Endothelial cell of umbilical vein (primary cell): ENCODE results near the gene SLC35F3. TPM values are rescaled to one million over a fixed set of nuclear protein-coding genes. Genes with fewer than 3 reads are reported as not detected.

Experiments used
- BruUV-seq: library from RNA; stranded (reverse); fragments of 400-500 nt; replicated peaks from 2 replicates; lab custom pipeline; 2021; lab: Mats Ljungman, UMichigan
- CTCF ChIA-PET: fragments of 300-600, 350-600 bp; sonication (Branson Sonifier 250); formaldehyde crosslinking; loops from one replicate; lab custom pipeline; 2021; ENCODE audit warnings: antibody characterized with exemption, inconsistent platforms; lab: Charles Lee
- POLR2A ChIA-PET: fragments of 300-600, 350-600 bp; sonication (Branson Sonifier 250); formaldehyde crosslinking; loops from one replicate; lab custom pipeline; 2021; ENCODE audit warnings: antibody characterized with exemption, inconsistent platforms; lab: Charles Lee
- DNase-seq: peaks from one replicate; pipeline ENCODE4 v3.0.0-alpha.2; 2011; ENCODE audit warnings: low read depth, low spot score
- FAIRE-seq: peaks from 2 replicates; lab custom pipeline; 2011; peaks lifted over from hg19 to GRCh38; lab: Jason Lieb, UNC
- H2AFZ ChIP-seq: 2 replicates; pipeline ENCODE4 v1.6.0; 2012; ENCODE audit warnings: low read depth, low read length, control low read depth, inconsistent platforms
- H3K27ac ChIP-seq: 2 replicates; pipeline ENCODE4 v1.5.1; 2011; ENCODE audit warnings: low read depth, mild to moderate bottlenecking, control low read depth, low read length, moderate library complexity; ENCODE audit not compliant: insufficient read depth
- H3K27me3 ChIP-seq, 2 experiments: 2 replicates each; pipeline versions ENCODE4 v1.6.0 to v1.6.1; 2011; ENCODE audit warnings: low read length in 2 of 2, mixed read lengths in 1 of 2; ENCODE audit not compliant: control insufficient read depth in 2 of 2, insufficient read depth in 2 of 2
- H3K36me3 ChIP-seq, 2 experiments: 2 replicates in 1 of 2; 3 replicates in 1 of 2; pipeline ENCODE4 v1.5.1; 2011; ENCODE audit warnings: low read length in 2 of 2, mild to moderate bottlenecking in 1 of 2, moderate library complexity in 1 of 2; ENCODE audit not compliant: control insufficient read depth in 2 of 2, insufficient read depth in 2 of 2; ENCODE audit errors: extremely low read depth in 1 of 2
- H3K4me1 ChIP-seq: 3 replicates; pipeline ENCODE4 v1.5.1; 2011; ENCODE audit warnings: mild to moderate bottlenecking, low read length; ENCODE audit not compliant: control insufficient read depth, insufficient read depth; ENCODE audit errors: extremely low read depth
- H3K4me2 ChIP-seq: 2 replicates; pipeline ENCODE4 v1.6.1; 2011; ENCODE audit warnings: low read length, control low read depth, mixed read lengths; ENCODE audit not compliant: insufficient read depth
- H3K4me3 ChIP-seq, 3 experiments: fragments of 200-600 bp in 1 of 3; sonication (generic), shearing (Covaris generic) in 1 of 3; replicated peaks in 1 of 3; 2 replicates each; pipeline ENCODE4 v1.5.1; 2011 to 2016; ENCODE audit warnings: control low read depth in 3 of 3, low read length in 3 of 3, mild to moderate bottlenecking in 2 of 3, inconsistent platforms in 1 of 3, low read depth in 1 of 3, moderate library complexity in 1 of 3; ENCODE audit not compliant: insufficient read depth in 1 of 3
- H3K79me2 ChIP-seq: 2 replicates; pipeline ENCODE4 v1.6.0; 2012; ENCODE audit warnings: low read length, inconsistent platforms; ENCODE audit not compliant: control insufficient read depth, insufficient read depth
- H3K9ac ChIP-seq: replicated peaks from 2 replicates; pipeline ENCODE3; 2011; ENCODE audit warnings: low read length, control low read depth; ENCODE audit not compliant: insufficient read depth; ENCODE audit errors: extremely low read depth
- H3K9me1 ChIP-seq: replicated peaks from 3 replicates; pipeline ENCODE4 v1.6.0; 2011; ENCODE audit warnings: mild to moderate bottlenecking, low read length; ENCODE audit not compliant: control insufficient read depth, insufficient read depth; ENCODE audit errors: extremely low read depth
- H3K9me3 ChIP-seq: replicated peaks from 2 replicates; pipeline ENCODE4 v1.5.1; 2012; ENCODE audit warnings: low read length, inconsistent platforms; ENCODE audit not compliant: control insufficient read depth, insufficient read depth
- H4K20me1 ChIP-seq: replicated peaks from 2 replicates; pipeline ENCODE3; 2011; ENCODE audit warnings: mild to moderate bottlenecking, low read length; ENCODE audit not compliant: control insufficient read depth, insufficient read depth; ENCODE audit errors: extremely low read depth
- EZH2 ChIP-seq: IDR thresholded peaks from 2 replicates; pipeline ENCODE4 v1.6.1; 2012; ENCODE audit warnings: borderline replicate concordance, low read depth, mild to moderate bottlenecking, moderate library complexity, low read length, inconsistent platforms; ENCODE audit not compliant: severe bottlenecking
- FOS ChIP-seq: IDR thresholded peaks from 2 replicates; pipeline ENCODE4 v1.6.1; 2011; ENCODE audit warnings: mild to moderate bottlenecking, low read length, moderate library complexity, borderline replicate concordance; ENCODE audit not compliant: insufficient read depth
- GATA2 ChIP-seq: IDR thresholded peaks from 2 replicates; pipeline ENCODE4 v1.7.0; 2011; ENCODE audit warnings: low read depth, mild to moderate bottlenecking, moderate library complexity, mixed read lengths, low read length; ENCODE audit not compliant: insufficient read length, insufficient read depth
- JUN ChIP-seq: IDR thresholded peaks from 2 replicates; pipeline ENCODE4 v1.6.1; 2011; ENCODE audit warnings: borderline replicate concordance, low read depth; ENCODE audit not compliant: insufficient read length, insufficient read depth
- MYC ChIP-seq: IDR thresholded peaks from one replicate; pipeline ENCODE4 v1.6.1; 2011; ENCODE audit warnings: mild to moderate bottlenecking, low read depth, low read length
- POLR2A ChIP-seq: IDR thresholded peaks from 2 replicates; pipeline ENCODE4 v1.6.1; 2012; ENCODE audit warnings: low read depth, mild to moderate bottlenecking, control low read depth, low read length
- POLR2AphosphoS5 ChIP-seq: IDR thresholded peaks from 2 replicates; pipeline ENCODE4 v1.6.1; 2012; ENCODE audit warnings: low read depth, mild to moderate bottlenecking, control low read depth, low read length, moderate library complexity; ENCODE audit not compliant: insufficient read depth
- dilution Hi-C: fragments of 300-500 bp; cut with MboI; formaldehyde crosslinking; loops from one replicate; pipeline ENCODE4 v1.15.0; 2019; ENCODE audit warnings: low sequenced_read_pairs; ENCODE audit not compliant: extremely low pct_ligation_motif_present
- intact Hi-C: fragments of 100-400 bp; cut with micrococcal nuclease; formaldehyde crosslinking; loops from one replicate; pipeline ENCODE4 v1.10.0; 2022
- polyA plus RNA-seq, 4 experiments: library from polyadenylated mRNA; depleted of rRNA in 3 of 4; stranded (reverse) in 3 of 4; unstranded in 1 of 4; fragments of >200 nt; gene quantifications; 2 replicates each; pipeline versions ENCODE4 v1.2.1 to v1.2.3, GENCODE V29; 2011 to 2012; ENCODE audit warnings: missing spikeins in 1 of 4
- total RNA-seq: library from RNA; stranded (reverse); gene quantifications from 2 replicates; pipeline ENCODE4 v1.2.3, GENCODE V29; 2021
- TF ChIP-seq, protein P1 (sequence below), 2 donors: IDR thresholded peaks; 1 replicate in 1 of 2; 2 replicates in 1 of 2; pipeline ENCODE4 v1.5.1; 2011; ENCODE audit warnings: low read length in 2 of 2, mild to moderate bottlenecking in 2 of 2, moderate library complexity in 2 of 2, control low read depth in 1 of 2, inconsistent platforms in 1 of 2, low read depth in 1 of 2; ENCODE audit not compliant: insufficient read depth in 1 of 2; ENCODE audit errors: extremely low read depth in 1 of 2
- TF ChIP-seq, protein P2 (sequence below): IDR thresholded peaks from 2 replicates; pipeline ENCODE4 v1.6.1; 2011; ENCODE audit not compliant: insufficient read depth, insufficient read length

Gene SLC35F3
- total and polyA plus RNA-seq, 2 donors (not counting 3 experiments of a cell fraction or from before 2014, with no cell fraction given), result not detected

GRCh38 chr1:233982827-233983518 lies 78.5 kb downstream of the SLC35F3 start:
- TF ChIP-seq POLR2AphosphoS5 (no peak), JUN (no peak), MYC (no peak), FOS (no peak), POLR2A (no peak), EZH2 (no peak), GATA2 (no peak)
- TF ChIP-seq, protein P1, sequence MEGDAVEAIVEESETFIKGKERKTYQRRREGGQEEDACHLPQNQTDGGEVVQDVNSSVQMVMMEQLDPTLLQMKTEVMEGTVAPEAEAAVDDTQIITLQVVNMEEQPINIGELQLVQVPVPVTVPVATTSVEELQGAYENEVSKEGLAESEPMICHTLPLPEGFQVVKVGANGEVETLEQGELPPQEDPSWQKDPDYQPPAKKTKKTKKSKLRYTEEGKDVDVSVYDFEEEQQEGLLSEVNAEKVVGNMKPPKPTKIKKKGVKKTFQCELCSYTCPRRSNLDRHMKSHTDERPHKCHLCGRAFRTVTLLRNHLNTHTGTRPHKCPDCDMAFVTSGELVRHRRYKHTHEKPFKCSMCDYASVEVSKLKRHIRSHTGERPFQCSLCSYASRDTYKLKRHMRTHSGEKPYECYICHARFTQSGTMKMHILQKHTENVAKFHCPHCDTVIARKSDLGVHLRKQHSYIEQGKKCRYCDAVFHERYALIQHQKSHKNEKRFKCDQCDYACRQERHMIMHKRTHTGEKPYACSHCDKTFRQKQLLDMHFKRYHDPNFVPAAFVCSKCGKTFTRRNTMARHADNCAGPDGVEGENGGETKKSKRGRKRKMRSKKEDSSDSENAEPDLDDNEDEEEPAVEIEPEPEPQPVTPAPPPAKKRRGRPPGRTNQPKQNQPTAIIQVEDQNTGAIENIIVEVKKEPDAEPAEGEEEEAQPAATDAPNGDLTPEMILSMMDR (IDR thresholded peaks at IDR 0.05; ENCODE audit: extremely low read depth in 1 of 2, insufficient read depth in 1 of 2, low read depth in 1 of 2, low read length in 2 of 2), result no peak
- TF ChIP-seq, protein P2, sequence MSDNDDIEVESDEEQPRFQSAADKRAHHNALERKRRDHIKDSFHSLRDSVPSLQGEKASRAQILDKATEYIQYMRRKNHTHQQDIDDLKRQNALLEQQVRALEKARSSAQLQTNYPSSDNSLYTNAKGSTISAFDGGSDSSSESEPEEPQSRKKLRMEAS, result no peak
- POLR2A ChIA-PET, result no interaction called here
- no peak overlapping the region for H3K4me2 ChIP-seq
- no peaks in the 10 kb centered on the region for H3K9me1 ChIP-seq
- H3K36me3 ChIP-seq, result no peaks in the 10 kb centered on the region
- intact Hi-C loops, result no loop called here
- H3K4me1 ChIP-seq, result no peaks in the 10 kb centered on the region
- BruUV-seq, result no TSS peak
- H3K27me3 ChIP-seq, result no peaks in the 10 kb centered on the region
- peaks cover 4% of the 10 kb centered on the region for H3K9me3 ChIP-seq
- DNase-seq (no peak), FAIRE-seq (no peak)
- CTCF ChIA-PET, result no interaction called here
- H4K20me1 ChIP-seq, result no peaks in the 10 kb centered on the region
- H3K79me2 ChIP-seq, result no peaks in the 10 kb centered on the region
- dilution Hi-C loops, result no loop called here
- no peak overlapping the region for H3K4me3 ChIP-seq
- no peak overlapping the region for H3K27ac ChIP-seq
- H2AFZ ChIP-seq, result no peak overlapping the region
- H3K9ac ChIP-seq, result no peak overlapping the region
